Spleen (tissue), 11 donors: ENCODE measurements around the gene C21orf58. TPM values are rescaled to one million over a fixed set of nuclear protein-coding genes. Genes with fewer than 3 reads are reported as not detected.

Experiments used
- DNase-seq: peaks from one replicate; pipeline ENCODE4 v3.0.0-alpha.2; 2020
- H3K27ac ChIP-seq, 8 donors: fragments of 200-600 bp; sonication (generic) in 7 of 8; 1 replicate in 4 of 8; 2 replicates in 4 of 8; pipeline versions ENCODE4 v1.5.0 to v1.8.0; 2016 to 2021; ENCODE audit warnings: inconsistent platforms in 4 of 8, mild to moderate bottlenecking in 4 of 8, moderate library complexity in 1 of 8
- H3K27me3 ChIP-seq, 7 donors: fragments of 200-600 bp; sonication (generic) in 6 of 7; replicated peaks in 1 of 7; 1 replicate in 4 of 7; 2 replicates in 3 of 7; pipeline versions ENCODE4 v1.5.0 to v1.8.0; 2016 to 2021; ENCODE audit warnings: inconsistent platforms in 3 of 7, mild to moderate bottlenecking in 1 of 7
- H3K36me3 ChIP-seq, 6 donors: fragments of 200-600 bp; sonication (generic) in 5 of 6; 1 replicate in 4 of 6; 2 replicates in 2 of 6; pipeline versions ENCODE4 v1.5.0 to v1.8.0; 2016 to 2021; ENCODE audit warnings: inconsistent platforms in 2 of 6
- H3K4me1 ChIP-seq, 6 donors: fragments of 200-600 bp; sonication (generic) in 5 of 6; 1 replicate in 3 of 6; 2 replicates in 3 of 6; pipeline versions ENCODE4 v1.5.0 to v1.8.0; 2016 to 2021; ENCODE audit warnings: inconsistent platforms in 3 of 6
- H3K4me3 ChIP-seq, 8 donors: fragments of 200-600 bp; sonication (generic) in 7 of 8; 1 replicate in 4 of 8; 2 replicates in 4 of 8; pipeline versions ENCODE4 v1.5.0 to v1.8.0; 2016 to 2021; ENCODE audit warnings: inconsistent platforms in 4 of 8, mild to moderate bottlenecking in 4 of 8, moderate library complexity in 2 of 8
- H3K9me3 ChIP-seq, 8 donors: fragments of 200-600 bp; sonication (generic) in 7 of 8; 1 replicate in 4 of 8; 2 replicates in 4 of 8; pipeline versions ENCODE4 v1.5.0 to v1.8.0; 2016 to 2021; ENCODE audit warnings: inconsistent platforms in 4 of 8
- POLR2A ChIP-seq, 3 donors: fragments of 450-650 bp; IDR thresholded peaks; one replicate each; pipeline ENCODE4 v1.5.1; 2017; ENCODE audit warnings: antibody characterized with exemption in 3 of 3, mild to moderate bottlenecking in 1 of 3
- POLR2AphosphoS5 ChIP-seq, 3 donors: sonication (generic); formaldehyde crosslinking; IDR thresholded peaks; one replicate each; pipeline ENCODE4 v1.5.1; 2017; ENCODE audit warnings: antibody characterized with exemption in 3 of 3
- WGBS, 5 donors: extraction: QIAGEN DNeasy Blood & Tissue Kit in 3 of 5; methylation state at CpG; one replicate each; pipeline versions ENCODE4 v1.1.5 to v1.1.7; 2013 to 2018; 5-methylcytosine and 5-hydroxymethylcytosine counted together
- intact Hi-C: fragments of 100-400 bp; cut with DNase I; formaldehyde crosslinking; loops from one replicate; pipeline ENCODE4 v1.15.0; 2023; ENCODE audit warnings: low total_unique reads
- polyA plus RNA-seq, 3 donors: library from polyadenylated mRNA; stranded (reverse); fragments of 200-250 nt; gene quantifications; one replicate each; pipeline ENCODE4 v1.2.1, GENCODE V29; 2013
- total RNA-seq, 7 donors: library from RNA; depleted of rRNA in 3 of 7; stranded (reverse); fragments of >200 nt in 3 of 7; fragmentation: NEBNext Ultra II Directional in 4 of 7; extraction: Animal tissue kit (Norgen Biotek cat#: 25700) in 4 of 7; gene quantifications; one replicate each; pipeline versions ENCODE4 v1.1.0 to v1.2.1, GENCODE V29; 2016 to 2021
- TF ChIP-seq, protein P1 (sequence below), 11 experiments: fragments of 200-600 bp in 7 of 11; fragments of 450-650 bp in 4 of 11; sonication (generic) in 4 of 11; IDR thresholded peaks in 8 of 11; conservative IDR thresholded peaks in 3 of 11; 1 replicate in 7 of 11; 2 replicates in 4 of 11; pipeline versions ENCODE4 v1.4.0 to v1.8.0; 2016 to 2021; ENCODE audit warnings: antibody characterized with exemption in 11 of 11, inconsistent platforms in 4 of 11, mild to moderate bottlenecking in 1 of 11
- donor health status: healthy with polysubstance abuse.
- donor health status: DM: no; HTN: no; CAD: no; lungs with moderate emphysema.
- donor health status: DM: no; HTN: no; CAD: no.
- donor health status: Bipolar disorder and iron deficiency.
- donor health status: healthy.
- donor health status: DM: no; HTN: no; CAD: no.
- donor health status: DM: yes; HTN: yes; CAD: no.

C21orf58 gene
- total and polyA plus RNA-seq, 10 donors, result 1.4 to 5.8 (median 3.9) TPM

GRCh38 chr21:46328151-46328550 lies 4.5 kb upstream of the C21orf58 start:
- H3K4me1 ChIP-seq, result peaks cover 6 to 28% (median 17%) of the 10 kb centered on the region in 6 donors
- H3K27me3 ChIP-seq, result no peaks in the 10 kb centered on the region
- no peak for TF ChIP-seq POLR2A (IDR thresholded peaks at IDR 0.05)
- no peak for TF ChIP-seq POLR2AphosphoS5 (IDR thresholded peaks at IDR 0.05)
- TF ChIP-seq, protein P1, sequence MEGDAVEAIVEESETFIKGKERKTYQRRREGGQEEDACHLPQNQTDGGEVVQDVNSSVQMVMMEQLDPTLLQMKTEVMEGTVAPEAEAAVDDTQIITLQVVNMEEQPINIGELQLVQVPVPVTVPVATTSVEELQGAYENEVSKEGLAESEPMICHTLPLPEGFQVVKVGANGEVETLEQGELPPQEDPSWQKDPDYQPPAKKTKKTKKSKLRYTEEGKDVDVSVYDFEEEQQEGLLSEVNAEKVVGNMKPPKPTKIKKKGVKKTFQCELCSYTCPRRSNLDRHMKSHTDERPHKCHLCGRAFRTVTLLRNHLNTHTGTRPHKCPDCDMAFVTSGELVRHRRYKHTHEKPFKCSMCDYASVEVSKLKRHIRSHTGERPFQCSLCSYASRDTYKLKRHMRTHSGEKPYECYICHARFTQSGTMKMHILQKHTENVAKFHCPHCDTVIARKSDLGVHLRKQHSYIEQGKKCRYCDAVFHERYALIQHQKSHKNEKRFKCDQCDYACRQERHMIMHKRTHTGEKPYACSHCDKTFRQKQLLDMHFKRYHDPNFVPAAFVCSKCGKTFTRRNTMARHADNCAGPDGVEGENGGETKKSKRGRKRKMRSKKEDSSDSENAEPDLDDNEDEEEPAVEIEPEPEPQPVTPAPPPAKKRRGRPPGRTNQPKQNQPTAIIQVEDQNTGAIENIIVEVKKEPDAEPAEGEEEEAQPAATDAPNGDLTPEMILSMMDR (IDR thresholded peaks at IDR 0.05 in 8 of 11, conservative IDR thresholded peaks at IDR 0.05 in 3 of 11), result no peak
- WGBS, 5 donors, result 77 to 89% (median 79%) methylated on average over 5 of the region's 5 CpGs
- no peak overlapping the region for H3K27ac ChIP-seq
- no peaks in the 10 kb centered on the region for H3K9me3 ChIP-seq
- intact Hi-C loops, result loop anchor here (5.0 kb wide), 1 partner anchor 41 kb away; the partner anchor contains the start of genes MCM3AP and YBEY
- H3K4me3 ChIP-seq, result no peak overlapping the region
- H3K36me3 ChIP-seq, result peaks cover 0 to 66% (median 16%) of the 10 kb centered on the region in 6 donors
- no peak for DNase-seq

DNA sequence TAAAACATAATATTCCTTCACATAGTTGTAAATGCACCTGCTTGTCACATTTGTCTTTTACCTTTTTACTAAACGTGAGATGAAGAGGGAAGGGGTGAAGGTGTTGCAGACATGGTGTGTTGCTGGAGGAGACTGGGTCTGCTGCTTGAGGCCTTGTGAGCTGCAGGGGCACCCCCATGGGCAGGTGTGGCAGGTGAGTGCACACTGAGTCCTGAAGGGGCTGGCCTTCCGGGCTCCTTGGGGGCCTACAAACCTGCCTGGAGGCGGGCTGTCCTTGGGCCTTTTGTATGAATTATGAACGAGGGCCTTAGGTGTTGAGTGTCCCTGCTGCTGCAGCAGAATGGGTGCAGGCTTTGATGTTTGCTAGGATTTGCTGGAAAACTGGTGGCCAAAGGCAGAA lies 4.0 kb upstream of the C21orf58 start:
- Histone ChIP-seq H3K27ac (no peak overlapping the region), H3K4me3 (no peak overlapping the region), H3K27me3 (no peaks in the 10 kb centered on the region), H3K36me3 (peaks cover 0 to 62% (median 16%) of the 10 kb centered on the region in 6 donors), H3K4me1 (peaks cover 9 to 33% (median 21%) of the 10 kb centered on the region in 6 donors), H3K9me3 (no peaks in the 10 kb centered on the region)
- intact Hi-C loops, result loop anchor here (5.0 kb wide), 1 partner anchor 40 kb away; the partner anchor contains the start of genes MCM3AP and YBEY
- TF ChIP-seq, protein P1 (IDR thresholded peaks at IDR 0.05 in 8 of 11, conservative IDR thresholded peaks at IDR 0.05 in 3 of 11), result no peak
- TF ChIP-seq POLR2A (IDR thresholded peaks at IDR 0.05), result no peak
- TF ChIP-seq POLR2AphosphoS5 (IDR thresholded peaks at IDR 0.05), result no peak
- WGBS, 5 donors, result 74 to 96% (median 87%) methylated on average over 4 of the region's 4 CpGs
- no peak for DNase-seq

GRCh38 chr21:46326110-46326703 lies 2.5 kb upstream of the C21orf58 start:
- DNase-seq, result no peak
- Histone ChIP-seq H3K27me3 (no peaks in the 10 kb centered on the region), H3K36me3 (peaks cover 0 to 47% (median 14%) of the 10 kb centered on the region in 6 donors), H3K27ac (peak overlapping the region in 1 of 8 donors; percentile 100), H3K4me3 (no peak overlapping the region), H3K4me1 (peaks cover 15 to 48% (median 32%) of the 10 kb centered on the region in 6 donors), H3K9me3 (no peaks in the 10 kb centered on the region)
- WGBS, 5 donors, result 94 to 96% (median 95%) methylated on average over 15 of the region's 15 CpGs
- TF ChIP-seq, protein P1 (IDR thresholded peaks at IDR 0.05 in 8 of 11, conservative IDR thresholded peaks at IDR 0.05 in 3 of 11), result no peak
- TF ChIP-seq POLR2A (IDR thresholded peaks at IDR 0.05) (no peak), POLR2AphosphoS5 (IDR thresholded peaks at IDR 0.05) (no peak)
- intact Hi-C loops, result loop anchor here (5.0 kb wide), 1 partner anchor 39 kb away; the partner anchor contains the start of genes MCM3AP and YBEY
